ENCODE results near the gene ITGB5. TPM values are rescaled to one million over a fixed set of nuclear protein-coding genes. Genes with fewer than 3 reads are reported as not detected.
A peak's percentile ranks its signal among the peaks of the same experiment; 100 is the strongest.

ITGB5 gene
- total and polyA plus RNA-seq, 2 experiments from 2014 or later = 54.3 to 107 TPM

- Histone ChIP-seq H3K9me3 (ENCODE audit: low read depth) (no peaks in the 10 kb centered on the region), H3K4me3 (no peak overlapping the region), H3K4me1 (ENCODE audit: low read depth) (peaks cover 34% of the 10 kb centered on the region), H3K27ac (peak overlapping the region; percentile 93), H3K36me3 (no peaks in the 10 kb centered on the region), H3K27me3 (no peaks in the 10 kb centered on the region)
- peak in 1 of 2 donors; percentile 55 for DNase-seq (ENCODE audit: low read depth in 1 of 2, low spot score in 1 of 2)
- no peak for TF ChIP-seq CTCF (IDR thresholded peaks at IDR 0.05; ENCODE audit: low read depth, low read length)
Observed at GRCh38 chr3:124802061-124802698, 85.0 kb downstream of the ITGB5 start.

GRCh38 chr3:124800511-124801258 lies 86.5 kb downstream of the ITGB5 start:
- no peaks in the 10 kb centered on the region for H3K36me3 ChIP-seq
- H3K27ac ChIP-seq = peak overlapping the region; percentile 93
- H3K4me1 ChIP-seq (ENCODE audit: low read depth) = peaks cover 34% of the 10 kb centered on the region
- no peaks in the 10 kb centered on the region for H3K9me3 ChIP-seq (ENCODE audit: low read depth)
- no peaks in the 10 kb centered on the region for H3K27me3 ChIP-seq
- TF ChIP-seq CTCF (IDR thresholded peaks at IDR 0.05; ENCODE audit: low read depth, low read length) = no peak
- H3K4me3 ChIP-seq = no peak overlapping the region
- peak; percentile 80 to 90 for DNase-seq (ENCODE audit: low read depth in 1 of 2, low spot score in 1 of 2)

GRCh38 chr3:124800076-124800475 lies 87.1 kb downstream of the ITGB5 start:
- Histone ChIP-seq H3K9me3 (ENCODE audit: low read depth) (no peaks in the 10 kb centered on the region), H3K36me3 (no peaks in the 10 kb centered on the region), H3K27ac (peak overlapping the region; percentile 93), H3K27me3 (no peaks in the 10 kb centered on the region), H3K4me1 (ENCODE audit: low read depth) (peaks cover 34% of the 10 kb centered on the region), H3K4me3 (no peak overlapping the region)
- no peak for TF ChIP-seq CTCF (IDR thresholded peaks at IDR 0.05; ENCODE audit: low read depth, low read length)
- no peak for DNase-seq (ENCODE audit: low read depth in 1 of 2, low spot score in 1 of 2)

GRCh38 chr3:124799676-124800075 lies 87.5 kb downstream of the ITGB5 start:
- no peak for TF ChIP-seq CTCF (IDR thresholded peaks at IDR 0.05; ENCODE audit: low read depth, low read length)

GRCh38 chr3:124797426-124797945 lies 89.7 kb downstream of the ITGB5 start:
- Histone ChIP-seq H3K4me1 (ENCODE audit: low read depth) (peaks cover 30% of the 10 kb centered on the region), H3K9me3 (ENCODE audit: low read depth) (no peaks in the 10 kb centered on the region), H3K4me3 (no peak overlapping the region), H3K27ac (no peak overlapping the region), H3K27me3 (no peaks in the 10 kb centered on the region), H3K36me3 (no peaks in the 10 kb centered on the region)
- no peak for TF ChIP-seq CTCF (IDR thresholded peaks at IDR 0.05; ENCODE audit: low read depth, low read length)
- no peak for DNase-seq (ENCODE audit: low read depth in 1 of 2, low spot score in 1 of 2)

More at GRCh38 chr3:124799676-124800075, 87.5 kb downstream of the ITGB5 start:
- H3K4me1 ChIP-seq (ENCODE audit: low read depth) = peaks cover 34% of the 10 kb centered on the region
- H3K27ac ChIP-seq = peak overlapping the region; percentile 93
- no peak overlapping the region for H3K4me3 ChIP-seq
- H3K36me3 ChIP-seq = no peaks in the 10 kb centered on the region
- no peaks in the 10 kb centered on the region for H3K27me3 ChIP-seq
- H3K9me3 ChIP-seq (ENCODE audit: low read depth) = no peaks in the 10 kb centered on the region
- no peak for DNase-seq (ENCODE audit: low read depth in 1 of 2, low spot score in 1 of 2)
